ENCODE data around the gene DYNLRB1. TPM values are rescaled to one million over a fixed set of nuclear protein-coding genes. Genes with fewer than 3 reads are reported as not detected.
"Not testable (repeated sequence)": the region's sequence is repeated elsewhere in the genome, so short reads cannot be mapped to it uniquely, and the experiment has no call there.

DYNLRB1 gene
- total RNA-seq, 1 donor: 144 TPM

DNA sequence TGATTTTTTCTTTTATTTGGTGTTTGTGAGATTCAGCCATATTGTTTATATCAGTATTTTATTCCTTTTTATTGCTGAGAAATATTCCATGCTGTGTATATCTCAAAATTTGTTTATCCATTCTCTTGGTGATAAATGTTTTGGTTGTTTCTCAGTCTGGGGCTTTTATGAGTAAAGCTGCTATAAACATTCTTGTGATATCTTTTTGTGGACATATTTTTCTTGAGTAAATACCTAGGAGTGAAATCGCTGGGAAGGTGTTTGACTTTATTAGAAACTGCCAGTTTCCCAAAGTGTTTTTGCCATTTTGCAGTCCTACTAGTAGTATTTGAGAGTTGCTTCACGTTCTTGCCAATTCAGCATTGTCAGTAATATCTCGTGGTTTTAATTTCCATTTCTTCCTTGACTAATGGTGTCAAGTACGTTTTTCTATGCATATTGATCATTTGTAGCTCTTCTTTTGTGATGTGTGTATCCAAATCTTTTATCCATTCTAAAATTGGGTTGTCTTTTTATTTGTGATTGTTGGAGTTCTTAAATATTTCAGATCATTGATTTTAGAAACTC, 31.1 kb upstream of the DYNLRB1 start:
- TF ChIP-seq, protein P1, sequence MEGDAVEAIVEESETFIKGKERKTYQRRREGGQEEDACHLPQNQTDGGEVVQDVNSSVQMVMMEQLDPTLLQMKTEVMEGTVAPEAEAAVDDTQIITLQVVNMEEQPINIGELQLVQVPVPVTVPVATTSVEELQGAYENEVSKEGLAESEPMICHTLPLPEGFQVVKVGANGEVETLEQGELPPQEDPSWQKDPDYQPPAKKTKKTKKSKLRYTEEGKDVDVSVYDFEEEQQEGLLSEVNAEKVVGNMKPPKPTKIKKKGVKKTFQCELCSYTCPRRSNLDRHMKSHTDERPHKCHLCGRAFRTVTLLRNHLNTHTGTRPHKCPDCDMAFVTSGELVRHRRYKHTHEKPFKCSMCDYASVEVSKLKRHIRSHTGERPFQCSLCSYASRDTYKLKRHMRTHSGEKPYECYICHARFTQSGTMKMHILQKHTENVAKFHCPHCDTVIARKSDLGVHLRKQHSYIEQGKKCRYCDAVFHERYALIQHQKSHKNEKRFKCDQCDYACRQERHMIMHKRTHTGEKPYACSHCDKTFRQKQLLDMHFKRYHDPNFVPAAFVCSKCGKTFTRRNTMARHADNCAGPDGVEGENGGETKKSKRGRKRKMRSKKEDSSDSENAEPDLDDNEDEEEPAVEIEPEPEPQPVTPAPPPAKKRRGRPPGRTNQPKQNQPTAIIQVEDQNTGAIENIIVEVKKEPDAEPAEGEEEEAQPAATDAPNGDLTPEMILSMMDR (IDR thresholded peaks at IDR 0.05; ENCODE audit: insufficient read depth, low read length): no peak
- DNase-seq (ENCODE audit: low read depth): no peak
- H3K4me3 ChIP-seq (ENCODE audit: low read depth, low read length): no peak overlapping the region

DNA sequence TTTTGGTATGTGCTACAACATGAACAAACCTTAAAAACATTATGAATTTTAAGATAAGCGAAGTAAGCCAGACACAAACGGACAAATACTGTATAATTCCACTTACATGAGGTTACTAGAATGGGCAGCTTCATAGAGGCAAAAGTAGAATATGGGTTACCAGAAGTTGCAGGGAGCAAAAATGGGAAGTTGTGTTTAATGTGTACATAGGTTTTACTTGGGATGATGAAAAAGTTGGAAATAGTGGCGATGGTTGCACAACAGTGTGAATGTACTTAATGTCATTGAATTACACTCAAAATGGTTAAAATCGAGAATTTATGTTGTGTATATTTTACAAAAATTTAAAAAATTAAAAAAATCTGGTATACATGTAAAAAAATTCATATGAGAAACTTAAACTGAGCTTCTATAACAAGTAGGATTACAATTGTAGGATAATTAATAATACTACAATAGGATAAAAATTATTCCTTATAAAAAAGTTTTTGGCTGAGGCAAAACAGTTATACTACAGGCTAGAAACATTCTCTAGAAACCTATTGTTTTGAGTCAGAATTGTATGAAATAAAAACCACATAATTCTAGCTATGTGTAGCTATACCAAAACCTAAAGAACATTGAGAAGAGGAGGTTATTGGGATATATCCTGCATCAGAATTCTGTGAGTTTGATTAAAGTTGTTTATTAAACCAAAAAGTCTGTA, 24.8 kb upstream of the DYNLRB1 start:
- TF ChIP-seq, protein P1 (IDR thresholded peaks at IDR 0.05; ENCODE audit: insufficient read depth, low read length): no peak
- DNase-seq (ENCODE audit: low read depth): no peak
- H3K4me3 ChIP-seq (ENCODE audit: low read depth, low read length): no peak overlapping the region

DNA sequence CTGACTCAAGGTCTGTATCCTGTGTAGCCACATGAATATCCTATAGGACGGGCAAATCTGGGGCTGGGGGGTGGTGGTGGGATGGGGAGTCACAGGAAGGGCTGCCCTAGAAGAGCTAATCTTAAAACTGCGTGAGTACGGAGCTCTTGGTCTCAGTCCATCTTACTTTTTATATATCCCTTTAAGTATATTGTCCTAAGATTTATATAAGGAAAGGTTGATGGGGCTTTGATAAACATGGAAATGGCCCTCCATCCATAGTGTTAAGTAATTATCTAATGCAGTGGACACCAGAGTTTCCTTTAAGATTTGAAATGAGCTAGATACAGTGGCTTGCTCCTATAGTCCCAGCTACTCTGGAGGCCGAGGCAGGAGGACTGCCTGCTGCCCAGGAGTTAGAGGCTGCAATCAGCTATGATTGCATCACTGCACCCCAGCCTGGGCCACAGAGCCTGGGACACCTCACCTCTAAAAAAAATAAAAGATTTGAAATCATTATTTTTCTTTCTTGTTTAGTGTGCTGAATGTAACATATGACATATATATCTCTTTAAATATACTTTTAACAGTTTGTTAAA, 24.2 kb upstream of the DYNLRB1 start:
- no peak overlapping the region for H3K4me3 ChIP-seq (ENCODE audit: low read depth, low read length)
- TF ChIP-seq, protein P1 (IDR thresholded peaks at IDR 0.05; ENCODE audit: insufficient read depth, low read length): no peak
- DNase-seq (ENCODE audit: low read depth): no peak

DNA sequence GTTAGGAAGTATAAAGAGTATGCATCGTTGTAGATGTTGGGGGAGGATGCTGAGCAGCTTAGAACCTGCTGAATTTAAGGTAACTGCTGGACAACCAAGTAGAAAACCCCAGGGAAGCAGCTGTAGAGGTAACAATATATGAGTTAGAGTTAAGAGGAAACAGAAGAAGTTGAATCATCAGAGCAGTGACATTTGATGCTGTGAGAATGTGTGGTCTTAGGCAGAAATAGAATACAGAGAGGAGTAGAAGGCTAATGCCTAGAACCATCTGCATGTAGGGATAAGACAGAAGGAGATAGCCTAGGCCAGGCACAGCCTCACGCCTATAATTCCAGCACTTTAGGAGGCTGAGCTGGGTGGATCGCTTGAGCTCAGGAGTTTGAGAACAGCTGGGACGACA, 22.6 kb upstream of the DYNLRB1 start:
- DNase-seq (ENCODE audit: low read depth): no peak
- TF ChIP-seq, protein P1 (IDR thresholded peaks at IDR 0.05; ENCODE audit: insufficient read depth, low read length): no peak
- H3K4me3 ChIP-seq (ENCODE audit: low read depth, low read length): no peak overlapping the region

GRCh38 chr20:34495307-34495706, 20.9 kb upstream of the DYNLRB1 start:
- TF ChIP-seq, protein P1 (IDR thresholded peaks at IDR 0.05; ENCODE audit: insufficient read depth, low read length): no peak
- DNase-seq (ENCODE audit: low read depth): no peak
- no peak overlapping the region for H3K4me3 ChIP-seq (ENCODE audit: low read depth, low read length)

- no peak overlapping the region for H3K4me3 ChIP-seq (ENCODE audit: low read depth, low read length)
Observed at GRCh38 chr20:34495916-34496315, 20.3 kb upstream of the DYNLRB1 start.

DNA sequence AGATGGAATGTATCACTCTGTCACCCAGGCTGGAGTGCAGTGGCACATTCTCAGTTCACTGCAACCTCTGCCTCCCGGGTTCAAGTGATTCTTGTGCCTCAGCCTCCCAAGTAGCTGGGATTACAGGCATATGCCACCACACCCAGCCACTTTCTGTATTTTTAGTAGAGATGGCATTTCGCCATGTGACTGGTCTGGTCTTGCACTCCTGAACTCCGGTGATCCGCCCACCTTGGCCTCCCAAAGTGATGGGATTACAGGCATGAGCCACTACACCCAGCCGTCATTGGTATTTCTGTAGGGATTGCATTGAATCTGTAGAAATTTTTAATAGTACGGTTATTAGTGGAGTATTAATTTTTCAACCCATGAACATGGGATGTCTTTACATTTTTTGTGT, 18.6 kb upstream of the DYNLRB1 start:
- DNase-seq (ENCODE audit: low read depth); H3K4me3 ChIP-seq (ENCODE audit: low read depth, low read length): not testable (repeated sequence)

More at GRCh38 chr20:34495916-34496315, 20.3 kb upstream of the DYNLRB1 start:
- no peak for DNase-seq (ENCODE audit: low read depth)
- TF ChIP-seq, protein P1 (IDR thresholded peaks at IDR 0.05; ENCODE audit: insufficient read depth, low read length): no peak
